SK-N-SH treated with all-trans-retinoic acid at 6 μM for 48 hours (cell line): Measurements from ENCODE around the gene PBX3.

ENCODE experiments used
- ATAC-seq: fragments of 200-7000 bp; cut with Tn5 transposase; 3 replicates; pipeline ENCODE4 v1.9.1; 2020; ENCODE audit warnings: mild to moderate bottlenecking, moderate library complexity
- ARNTL ChIP-seq: fragments of 450-650 bp; formaldehyde crosslinking; IDR thresholded peaks from 2 replicates; pipeline ENCODE4 v1.5.0; 2020; ENCODE audit warnings: low read depth, mild to moderate bottlenecking, moderate library complexity, borderline replicate concordance
- CSDC2 ChIP-seq: fragments of 250-450 bp; sonication (Bioruptor Pico); IDR thresholded peaks from 2 replicates; pipeline ENCODE4 v1.5.0; 2020; ENCODE audit warnings: mild to moderate bottlenecking, moderate library complexity
- ESRRG ChIP-seq: fragments of 250-450 bp; sonication (Bioruptor Pico); IDR thresholded peaks from 2 replicates; pipeline ENCODE4 v1.6.1; 2021; ENCODE audit warnings: mild to moderate bottlenecking
- GLIS3 ChIP-seq: fragments of 250-450 bp; sonication (Bioruptor Pico); IDR thresholded peaks from 2 replicates; pipeline ENCODE4 v1.5.0; 2020; ENCODE audit warnings: mild to moderate bottlenecking, moderate library complexity
- OSR1 ChIP-seq: fragments of 250-450 bp; sonication (Bioruptor Pico); IDR thresholded peaks from 2 replicates; pipeline ENCODE4 v1.8.0; 2022; ENCODE audit warnings: moderate library complexity, mild to moderate bottlenecking, inconsistent platforms
- POU6F1 ChIP-seq: fragments of 250-450 bp; sonication (Bioruptor Pico); IDR thresholded peaks from 2 replicates; pipeline ENCODE4 v1.8.0; 2021; ENCODE audit warnings: low read depth, mild to moderate bottlenecking, moderate library complexity, borderline replicate concordance
- PPARA ChIP-seq: fragments of 250-450 bp; sonication (Bioruptor Pico); IDR thresholded peaks from 2 replicates; pipeline ENCODE4 v1.5.0; 2020; ENCODE audit warnings: mild to moderate bottlenecking, borderline replicate concordance
- RARB ChIP-seq: fragments of 250-450 bp; sonication (Bioruptor Pico); IDR thresholded peaks from 2 replicates; pipeline ENCODE4 v1.8.0; 2021; ENCODE audit warnings: mild to moderate bottlenecking, moderate library complexity
- SNAI2 ChIP-seq: fragments of 250-450 bp; sonication (Bioruptor Pico); IDR thresholded peaks from 2 replicates; pipeline ENCODE4 v1.5.0; 2020; ENCODE audit warnings: mild to moderate bottlenecking, moderate library complexity
- TCF4 ChIP-seq: fragments of 250-450 bp; sonication (Bioruptor Pico); IDR thresholded peaks from 2 replicates; pipeline ENCODE4 v1.8.0; 2021; ENCODE audit warnings: mild to moderate bottlenecking, moderate library complexity, borderline replicate concordance
- TOX ChIP-seq: fragments of 250-450 bp; sonication (Bioruptor Pico); IDR thresholded peaks from 2 replicates; pipeline ENCODE4 v1.8.0; 2021; ENCODE audit warnings: mild to moderate bottlenecking, moderate library complexity, borderline replicate concordance
- TSHZ2 ChIP-seq: fragments of 250-450 bp; sonication (Bioruptor Pico); IDR thresholded peaks from 2 replicates; pipeline ENCODE4 v1.5.0; 2020; ENCODE audit warnings: mild to moderate bottlenecking, moderate library complexity
- ZC3H10 ChIP-seq: fragments of 250-450 bp; sonication (Bioruptor Pico); IDR thresholded peaks from 2 replicates; pipeline ENCODE4 v1.5.1; 2021; ENCODE audit warnings: mild to moderate bottlenecking, moderate library complexity
- ZFP3 ChIP-seq: fragments of 250-450 bp; sonication (Bioruptor Pico); IDR thresholded peaks from 2 replicates; pipeline ENCODE4 v1.5.0; 2020; ENCODE audit warnings: mild to moderate bottlenecking, moderate library complexity
- ZFP30 ChIP-seq: fragments of 450-650 bp; formaldehyde crosslinking; IDR thresholded peaks from 2 replicates; pipeline ENCODE4 v1.5.0; 2022; ENCODE audit warnings: mild to moderate bottlenecking, moderate library complexity
- ZNF70 ChIP-seq: fragments of 450-650 bp; formaldehyde crosslinking; IDR thresholded peaks from 2 replicates; pipeline ENCODE4 v1.5.0; 2020; ENCODE audit warnings: mild to moderate bottlenecking, moderate library complexity
- TF ChIP-seq, protein P1 (sequence below): fragments of 250-450 bp; sonication (Bioruptor Pico); IDR thresholded peaks from 2 replicates; pipeline ENCODE4 v1.5.1; 2020; ENCODE audit warnings: low read depth, mild to moderate bottlenecking, moderate library complexity
- TF ChIP-seq, protein P2 (sequence below): fragments of 250-450 bp; sonication (Bioruptor Pico); IDR thresholded peaks from 2 replicates; pipeline ENCODE4 v1.8.0; 2020; ENCODE audit warnings: mild to moderate bottlenecking, moderate library complexity, borderline replicate concordance
- TF ChIP-seq, protein P3 (sequence below): fragments of 250-450 bp; sonication (Bioruptor Pico); IDR thresholded peaks from 2 replicates; pipeline ENCODE4 v1.5.1; 2021; ENCODE audit warnings: mild to moderate bottlenecking, moderate library complexity

PBX3 gene

DNA sequence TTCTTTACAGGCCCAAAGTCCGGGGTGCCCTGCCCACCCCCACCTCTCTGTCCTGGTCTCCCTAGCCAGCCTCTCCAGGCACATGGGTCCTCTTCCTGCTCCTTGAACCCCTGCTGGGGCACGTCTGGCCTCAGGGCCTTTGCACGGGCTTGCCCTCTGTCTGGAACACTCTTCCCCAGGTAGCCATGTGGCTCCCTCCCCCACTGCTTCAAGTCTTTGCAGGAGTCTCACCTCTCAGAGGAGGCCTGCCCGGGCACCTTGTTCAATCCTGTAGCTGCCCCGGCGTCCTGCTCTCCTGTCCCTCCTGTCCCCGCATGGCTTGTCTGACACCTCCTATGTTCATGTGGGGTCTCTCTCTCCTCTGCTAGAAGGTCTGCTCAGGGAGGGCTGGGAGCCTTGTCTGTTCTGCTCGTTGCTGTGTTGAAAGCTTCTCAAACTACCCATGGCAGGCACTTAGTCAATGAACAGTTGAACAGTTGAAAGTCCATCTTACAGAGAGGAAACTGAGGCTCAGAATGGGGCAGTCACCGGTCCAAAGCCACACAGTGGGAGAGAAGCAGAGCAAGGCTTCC is 241.4 kb downstream of the PBX3 start:
- no peak for ATAC-seq
- TF ChIP-seq, protein P1, sequence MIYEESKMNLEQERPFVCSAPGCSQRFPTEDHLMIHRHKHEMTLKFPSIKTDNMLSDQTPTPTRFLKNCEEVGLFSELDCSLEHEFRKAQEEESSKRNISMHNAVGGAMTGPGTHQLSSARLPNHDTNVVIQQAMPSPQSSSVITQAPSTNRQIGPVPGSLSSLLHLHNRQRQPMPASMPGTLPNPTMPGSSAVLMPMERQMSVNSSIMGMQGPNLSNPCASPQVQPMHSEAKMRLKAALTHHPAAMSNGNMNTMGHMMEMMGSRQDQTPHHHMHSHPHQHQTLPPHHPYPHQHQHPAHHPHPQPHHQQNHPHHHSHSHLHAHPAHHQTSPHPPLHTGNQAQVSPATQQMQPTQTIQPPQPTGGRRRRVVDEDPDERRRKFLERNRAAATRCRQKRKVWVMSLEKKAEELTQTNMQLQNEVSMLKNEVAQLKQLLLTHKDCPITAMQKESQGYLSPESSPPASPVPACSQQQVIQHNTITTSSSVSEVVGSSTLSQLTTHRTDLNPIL = no peak
- TF ChIP-seq ZFP3 (CRISPR knock-in tag) (no peak), ZC3H10 (CRISPR knock-in tag) (no peak), TCF4 (CRISPR knock-in tag) (no peak)

DNA sequence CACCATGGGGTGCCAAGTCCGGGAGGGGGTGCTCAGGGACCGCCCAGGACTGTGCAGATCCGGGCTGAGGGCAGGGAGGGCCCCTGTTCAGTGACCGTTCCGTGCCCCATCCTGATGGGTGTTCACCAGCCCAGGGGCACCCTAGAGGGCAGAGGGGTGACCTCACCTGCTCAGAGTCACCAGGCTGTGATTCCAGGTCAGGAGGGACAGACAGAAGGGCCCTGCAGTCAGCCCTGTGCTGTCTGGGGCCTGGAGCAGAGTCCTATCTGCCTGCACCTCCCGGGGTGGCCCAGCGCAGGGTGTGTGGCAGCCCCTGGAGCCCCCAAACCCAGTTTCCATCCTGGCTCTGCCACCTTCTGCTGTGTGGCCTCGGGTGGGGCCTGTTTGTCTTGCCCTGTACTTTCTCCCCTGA is 241.9 kb downstream of the PBX3 start:
- no peak for TF ChIP-seq ZFP30 (CRISPR knock-in tag)
- no peak for TF ChIP-seq ZC3H10 (CRISPR knock-in tag)
- no peak for TF ChIP-seq ZNF70 (CRISPR knock-in tag)
- TF ChIP-seq ARNTL (CRISPR knock-in tag) = no peak
- no peak for TF ChIP-seq RARB (CRISPR knock-in tag)
- TF ChIP-seq POU6F1 (CRISPR knock-in tag) = no peak
- no peak for TF ChIP-seq TOX (CRISPR knock-in tag)
- TF ChIP-seq ESRRG (CRISPR knock-in tag) = no peak
- TF ChIP-seq PPARA (CRISPR knock-in tag) = no peak
- TF ChIP-seq CSDC2 (CRISPR knock-in tag) = no peak
- no peak for TF ChIP-seq TCF4 (CRISPR knock-in tag)
- no peak for TF ChIP-seq GLIS3 (CRISPR knock-in tag)
- no peak for TF ChIP-seq SNAI2 (CRISPR knock-in tag)
- TF ChIP-seq ZFP3 (CRISPR knock-in tag) = no peak
- TF ChIP-seq OSR1 (CRISPR knock-in tag) = no peak
- TF ChIP-seq, protein P2, sequence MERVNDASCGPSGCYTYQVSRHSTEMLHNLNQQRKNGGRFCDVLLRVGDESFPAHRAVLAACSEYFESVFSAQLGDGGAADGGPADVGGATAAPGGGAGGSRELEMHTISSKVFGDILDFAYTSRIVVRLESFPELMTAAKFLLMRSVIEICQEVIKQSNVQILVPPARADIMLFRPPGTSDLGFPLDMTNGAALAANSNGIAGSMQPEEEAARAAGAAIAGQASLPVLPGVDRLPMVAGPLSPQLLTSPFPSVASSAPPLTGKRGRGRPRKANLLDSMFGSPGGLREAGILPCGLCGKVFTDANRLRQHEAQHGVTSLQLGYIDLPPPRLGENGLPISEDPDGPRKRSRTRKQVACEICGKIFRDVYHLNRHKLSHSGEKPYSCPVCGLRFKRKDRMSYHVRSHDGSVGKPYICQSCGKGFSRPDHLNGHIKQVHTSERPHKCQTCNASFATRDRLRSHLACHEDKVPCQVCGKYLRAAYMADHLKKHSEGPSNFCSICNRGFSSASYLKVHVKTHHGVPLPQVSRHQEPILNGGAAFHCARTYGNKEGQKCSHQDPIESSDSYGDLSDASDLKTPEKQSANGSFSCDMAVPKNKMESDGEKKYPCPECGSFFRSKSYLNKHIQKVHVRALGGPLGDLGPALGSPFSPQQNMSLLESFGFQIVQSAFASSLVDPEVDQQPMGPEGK (CRISPR knock-in tag) = no peak
- TF ChIP-seq TSHZ2 (CRISPR knock-in tag) = no peak
- TF ChIP-seq, protein P1 = no peak
- TF ChIP-seq, protein P3, sequence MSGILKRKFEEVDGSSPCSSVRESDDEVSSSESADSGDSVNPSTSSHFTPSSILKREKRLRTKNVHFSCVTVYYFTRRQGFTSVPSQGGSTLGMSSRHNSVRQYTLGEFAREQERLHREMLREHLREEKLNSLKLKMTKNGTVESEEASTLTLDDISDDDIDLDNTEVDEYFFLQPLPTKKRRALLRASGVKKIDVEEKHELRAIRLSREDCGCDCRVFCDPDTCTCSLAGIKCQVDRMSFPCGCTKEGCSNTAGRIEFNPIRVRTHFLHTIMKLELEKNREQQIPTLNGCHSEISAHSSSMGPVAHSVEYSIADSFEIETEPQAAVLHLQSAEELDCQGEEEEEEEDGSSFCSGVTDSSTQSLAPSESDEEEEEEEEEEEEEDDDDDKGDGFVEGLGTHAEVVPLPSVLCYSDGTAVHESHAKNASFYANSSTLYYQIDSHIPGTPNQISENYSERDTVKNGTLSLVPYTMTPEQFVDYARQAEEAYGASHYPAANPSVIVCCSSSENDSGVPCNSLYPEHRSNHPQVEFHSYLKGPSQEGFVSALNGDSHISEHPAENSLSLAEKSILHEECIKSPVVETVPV (CRISPR knock-in tag) = no peak
- ATAC-seq = no peak
